ENCODE measurements around the gene SPARCL1. TPM values are rescaled to one million over a fixed set of nuclear protein-coding genes. Genes with fewer than 3 reads are reported as not detected.

Gene SPARCL1
- total and polyA plus RNA-seq, 10 of the 15 experiments (the other 5 are each of a cell fraction or from before 2014, with no cell fraction given): 0.10 to 1.1 TPM; not detected in 8

GRCh38 chr4:87555773-87556619 lies 26.8 kb upstream of the SPARCL1 start:
- Histone ChIP-seq H3K27me3 (replicated peaks in 1 of 2; ENCODE audit: control insufficient read depth in 2 of 2, insufficient read depth in 2 of 2, low read length in 1 of 2) (no peaks in the 10 kb centered on the region), H4K20me1 (ENCODE audit: control insufficient read depth, insufficient read depth) (no peaks in the 10 kb centered on the region), H3K9ac (ENCODE audit: control insufficient read depth, insufficient read depth, low read length) (no peak overlapping the region), H3K27ac (ENCODE audit: control insufficient read depth, insufficient read depth) (no peak overlapping the region), H2AFZ (ENCODE audit: control insufficient read depth, low read depth, low read length) (no peak overlapping the region), H3K4me3 (no peak overlapping the region), H3K79me2 (ENCODE audit: control insufficient read depth, insufficient read depth, low read length) (no peaks in the 10 kb centered on the region), H3K4me1 (ENCODE audit: control insufficient read depth, insufficient read depth, low read length) (no peaks in the 10 kb centered on the region), H3K9me3 (replicated peaks; ENCODE audit: control insufficient read depth, insufficient read depth, low read length) (no peaks in the 10 kb centered on the region), H3K4me2 (ENCODE audit: control insufficient read depth, insufficient read depth) (no peak overlapping the region), H3K36me3 (ENCODE audit: control insufficient read depth in 2 of 2, insufficient read depth in 2 of 2, low read length in 1 of 2) (no peaks in the 10 kb centered on the region)
- intact Hi-C loops (cut with micrococcal nuclease; ENCODE audit: unreplicated experiment) (no loop called here), in situ Hi-C loops (cut with MboI) (no loop called here)
- no TSS peak for BruUV-seq (replicated peaks)
- no peak for DNase-seq (ENCODE audit: low read depth, low spot score)
- ChIA-PET CTCF (interaction anchor here (0.6 to 1.8 kb wide), 2 partner anchors 11 to 1668 kb away, joined by 3 to 4 read pairs; no protein-coding TSS in a partner anchor), SMC1A (ENCODE audit: uncharacterized antibody, unreplicated experiment) (interaction anchor here (1.1 to 1.2 kb wide), 2 partner anchors 35 to 54 kb away, joined by 3 read pairs; no protein-coding TSS in a partner anchor), POLR2A (no interaction called here), RAD21 (ENCODE audit: unreplicated experiment) (no interaction called here)
- FAIRE-seq: no peak
- ATAC-seq: no peak
- 36% methylated on average over 5 of the region's 5 CpGs for WGBS (ENCODE audit: insufficient coverage, insufficient replicate concordance, low lambda C conversion rate, missing lambda C conversion rate)
- TF ChIP-seq NFXL1 (IDR thresholded peaks at IDR 0.05; ENCODE audit: borderline replicate concordance) (no peak), CHD1 (IDR thresholded peaks at IDR 0.05; ENCODE audit: low read depth, low read length) (no peak)

GRCh38 chr4:87553182-87553581 lies 24.0 kb upstream of the SPARCL1 start:
- ChIA-PET POLR2A (no interaction called here), RAD21 (ENCODE audit: unreplicated experiment) (no interaction called here), CTCF (no interaction called here), SMC1A (ENCODE audit: uncharacterized antibody, unreplicated experiment) (interaction anchor here (0.5 to 1.4 kb wide), 3 partner anchors 9 to 284 kb away, joined by 3 to 5 read pairs (median 3); no protein-coding TSS in a partner anchor)
- FAIRE-seq (no peak), DNase-seq (ENCODE audit: low read depth, low spot score) (no peak), ATAC-seq (no peak)
- H2AFZ ChIP-seq (ENCODE audit: control insufficient read depth, low read depth, low read length): no peak overlapping the region
- no peaks in the 10 kb centered on the region for H4K20me1 ChIP-seq (ENCODE audit: control insufficient read depth, insufficient read depth)
- in situ Hi-C loops (cut with MboI) (no loop called here), intact Hi-C loops (cut with micrococcal nuclease; ENCODE audit: unreplicated experiment) (no loop called here)
- no peak overlapping the region for H3K4me2 ChIP-seq (ENCODE audit: control insufficient read depth, insufficient read depth)
- no peak for TF ChIP-seq LARP7 (IDR thresholded peaks at IDR 0.05)
- no TSS peak for BruUV-seq (replicated peaks)
- H3K36me3 ChIP-seq (ENCODE audit: control insufficient read depth in 2 of 2, insufficient read depth in 2 of 2, low read length in 1 of 2): no peaks in the 10 kb centered on the region
- H3K27me3 ChIP-seq (replicated peaks in 1 of 2; ENCODE audit: control insufficient read depth in 2 of 2, insufficient read depth in 2 of 2, low read length in 1 of 2): no peaks in the 10 kb centered on the region; a peak in 1 of 4 replicates
- no peaks in the 10 kb centered on the region for H3K9me3 ChIP-seq (replicated peaks; ENCODE audit: control insufficient read depth, insufficient read depth, low read length)
- H3K9ac ChIP-seq (ENCODE audit: control insufficient read depth, insufficient read depth, low read length): no peak overlapping the region
- WGBS (ENCODE audit: insufficient coverage, insufficient replicate concordance, low lambda C conversion rate, missing lambda C conversion rate): 21% methylated on average over 4 of the region's 4 CpGs
- H3K27ac ChIP-seq (ENCODE audit: control insufficient read depth, insufficient read depth): no peak overlapping the region
- no peak overlapping the region for H3K4me3 ChIP-seq
- no peaks in the 10 kb centered on the region for H3K79me2 ChIP-seq (ENCODE audit: control insufficient read depth, insufficient read depth, low read length)
- H3K4me1 ChIP-seq (ENCODE audit: control insufficient read depth, insufficient read depth, low read length): no peaks in the 10 kb centered on the region

Data from GM12878 (cell line).